Measurements from ENCODE around the gene FKBP11.
"Not testable (repeated sequence)": the region's sequence is repeated elsewhere in the genome, so short reads cannot be mapped to it uniquely, and the experiment has no call there.

Gene FKBP11

GRCh38 chr12:48954841-48955501 is 29.7 kb upstream of the FKBP11 start:
- no peak for DNase-seq

GRCh38 chr12:48954061-48954460 is 28.8 kb upstream of the FKBP11 start:
- DNase-seq: no peak

DNA sequence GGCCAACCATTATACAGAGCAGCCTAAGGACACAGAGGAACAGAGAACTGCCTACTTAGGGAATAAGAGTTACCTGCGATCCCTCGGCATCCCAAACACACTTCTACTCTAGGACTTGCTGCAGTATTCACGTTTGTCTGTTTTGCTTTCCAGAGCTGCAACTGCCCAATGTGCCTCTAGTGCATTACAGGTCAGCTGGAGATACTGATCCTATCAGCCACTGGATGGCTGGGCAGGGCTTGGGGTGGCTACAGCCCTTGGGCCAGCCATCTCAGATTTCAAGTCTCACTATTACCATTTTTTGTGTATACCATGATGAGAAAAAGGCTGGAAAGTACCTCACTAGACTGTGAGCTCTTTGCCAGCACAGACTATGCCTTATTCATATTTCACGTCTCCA is 27.4 kb upstream of the FKBP11 start:
- DNase-seq: no peak

GRCh38 chr12:48947727-48948126 is 22.4 kb upstream of the FKBP11 start:
- DNase-seq: peak; percentile 30

- DNase-seq: no peak
Observed at GRCh38 chr12:48946943-48947342, 21.7 kb upstream of the FKBP11 start.

- peak; percentile 50 for DNase-seq
Observed at GRCh38 chr12:48946205-48946604, 20.9 kb upstream of the FKBP11 start.

DNA sequence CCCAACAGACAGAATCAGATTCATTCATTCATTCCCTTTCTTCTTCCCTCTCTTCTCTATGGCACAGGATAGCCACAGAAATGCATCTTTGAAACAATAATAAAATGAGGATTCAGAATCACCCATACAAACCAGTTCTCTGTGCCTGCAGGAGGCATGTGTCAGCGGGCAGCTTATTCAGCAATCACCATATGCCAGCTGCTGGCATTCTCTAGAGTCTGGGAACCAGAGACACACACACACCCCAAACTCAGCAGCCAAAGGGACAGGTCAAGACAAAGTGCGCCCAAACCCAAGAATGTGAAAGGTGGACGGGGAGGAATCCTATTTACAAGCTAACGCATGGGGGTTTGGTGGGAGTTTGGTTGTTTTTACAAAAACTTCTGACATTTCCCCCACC is 17.9 kb upstream of the FKBP11 start:
- DNase-seq: no peak

GRCh38 chr12:48940181-48940580 is 14.9 kb upstream of the FKBP11 start:
- DNase-seq: no peak

DNA sequence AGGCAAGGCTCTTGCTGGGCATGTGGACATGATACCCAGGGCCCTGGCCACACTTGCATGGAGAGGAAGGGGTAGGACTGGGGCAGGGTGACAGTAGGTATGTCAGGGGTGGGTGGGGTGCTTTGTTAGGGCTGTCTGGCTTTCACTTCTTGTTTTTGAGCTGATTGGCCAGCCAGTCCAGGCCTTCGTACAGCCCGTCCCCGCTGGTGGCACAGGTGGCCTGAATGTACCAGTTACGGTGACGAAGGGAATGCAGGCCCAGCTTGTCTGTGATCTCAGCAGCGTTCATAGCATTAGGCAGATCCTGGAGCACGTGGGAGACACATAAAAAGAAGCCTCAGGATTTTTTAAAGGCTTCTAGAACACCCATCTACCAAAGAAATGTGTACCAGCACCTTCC is 13.5 kb upstream of the FKBP11 start:
- no peak for DNase-seq

- no peak for DNase-seq
Observed at GRCh38 chr12:48937170-48937569, 11.9 kb upstream of the FKBP11 start.

GRCh38 chr12:48936379-48936979 is 11.2 kb upstream of the FKBP11 start:
- DNase-seq: peak; percentile 2

GRCh38 chr12:48934312-48934706 is 9.0 kb upstream of the FKBP11 start:
- DNase-seq: no peak

GRCh38 chr12:48933664-48934311 is 8.5 kb upstream of the FKBP11 start:
- no peak for DNase-seq

GRCh38 chr12:48932878-48933277 is 7.6 kb upstream of the FKBP11 start:
- no peak for DNase-seq

GRCh38 chr12:48930475-48930874 is 5.2 kb upstream of the FKBP11 start:
- DNase-seq: no peak

DNA sequence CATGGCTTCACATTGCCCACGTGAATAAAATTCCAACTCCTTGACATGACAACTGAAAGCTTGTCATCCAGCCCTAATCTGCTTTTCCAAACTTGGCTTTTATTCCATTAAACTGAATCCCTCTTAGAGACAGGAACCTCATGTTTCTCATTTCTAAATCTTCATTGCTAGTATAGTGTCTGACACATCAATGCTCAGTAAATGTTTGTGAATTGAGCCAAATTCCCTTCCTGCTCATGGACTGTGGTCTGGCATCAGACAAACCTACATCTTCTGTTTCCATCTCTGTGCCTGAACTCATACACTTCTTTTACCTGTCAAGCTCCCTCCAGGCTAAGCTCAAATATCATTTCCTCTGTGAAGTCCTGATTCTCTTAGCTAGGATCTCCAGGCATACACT is 4.3 kb upstream of the FKBP11 start:
- no peak for DNase-seq

DNA sequence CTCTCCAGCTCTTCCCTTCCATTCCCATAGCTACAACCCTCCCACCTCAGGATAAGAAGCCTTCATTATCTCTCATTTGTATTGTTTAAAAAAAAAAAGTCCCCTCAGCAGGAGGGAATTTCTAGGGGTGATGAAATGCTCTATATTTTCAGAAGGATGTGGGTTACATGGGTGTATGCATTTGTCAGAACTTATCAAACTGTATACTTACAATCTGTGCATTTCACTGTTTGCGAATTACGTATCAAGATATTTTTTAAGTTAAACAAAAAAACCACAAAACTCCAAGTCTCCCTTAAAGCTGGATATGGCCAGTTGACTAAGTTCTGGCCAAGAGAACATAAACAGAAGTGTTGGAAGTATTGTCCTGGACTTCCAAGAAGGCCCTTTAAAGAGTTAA is 2.0 kb upstream of the FKBP11 start:
- no peak for DNase-seq

DNA sequence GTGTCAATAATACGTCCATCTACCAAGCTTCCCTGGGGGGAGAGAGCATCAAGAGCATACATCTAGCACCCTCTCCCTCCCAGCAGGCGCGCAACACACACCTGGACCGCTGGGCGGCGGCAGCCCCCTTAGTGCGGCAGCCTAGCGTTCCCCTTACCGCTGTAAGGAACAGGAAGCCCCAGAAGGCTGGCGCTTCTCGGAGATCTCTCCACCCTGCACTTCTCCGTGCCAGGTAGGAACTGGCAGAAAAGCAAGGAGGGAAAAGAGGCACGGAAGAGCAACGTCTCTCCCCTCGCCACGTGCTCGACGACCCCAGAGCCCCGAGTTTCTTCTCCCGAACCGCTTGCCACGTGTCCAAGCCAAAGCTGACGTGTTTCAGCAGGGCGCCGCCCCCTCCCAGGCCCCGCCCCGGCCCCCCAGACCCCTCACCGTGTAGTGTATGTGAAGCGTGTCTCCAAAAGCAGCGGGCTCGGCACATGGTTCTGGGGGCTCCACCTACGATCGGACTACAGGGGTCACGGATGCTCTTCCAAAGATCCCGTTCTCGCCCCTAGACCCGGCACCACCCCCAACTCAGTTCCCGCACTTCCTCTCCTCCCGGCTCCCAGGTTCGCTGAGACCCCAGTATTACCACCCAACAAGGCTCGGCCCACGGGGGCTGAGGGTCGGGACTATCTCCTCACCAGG is 532 bp downstream of the FKBP11 start:
- peak; percentile 19 for DNase-seq

- no peak for DNase-seq
Observed at GRCh38 chr12:48923117-48923516, 2.2 kb downstream of the FKBP11 start.

DNA sequence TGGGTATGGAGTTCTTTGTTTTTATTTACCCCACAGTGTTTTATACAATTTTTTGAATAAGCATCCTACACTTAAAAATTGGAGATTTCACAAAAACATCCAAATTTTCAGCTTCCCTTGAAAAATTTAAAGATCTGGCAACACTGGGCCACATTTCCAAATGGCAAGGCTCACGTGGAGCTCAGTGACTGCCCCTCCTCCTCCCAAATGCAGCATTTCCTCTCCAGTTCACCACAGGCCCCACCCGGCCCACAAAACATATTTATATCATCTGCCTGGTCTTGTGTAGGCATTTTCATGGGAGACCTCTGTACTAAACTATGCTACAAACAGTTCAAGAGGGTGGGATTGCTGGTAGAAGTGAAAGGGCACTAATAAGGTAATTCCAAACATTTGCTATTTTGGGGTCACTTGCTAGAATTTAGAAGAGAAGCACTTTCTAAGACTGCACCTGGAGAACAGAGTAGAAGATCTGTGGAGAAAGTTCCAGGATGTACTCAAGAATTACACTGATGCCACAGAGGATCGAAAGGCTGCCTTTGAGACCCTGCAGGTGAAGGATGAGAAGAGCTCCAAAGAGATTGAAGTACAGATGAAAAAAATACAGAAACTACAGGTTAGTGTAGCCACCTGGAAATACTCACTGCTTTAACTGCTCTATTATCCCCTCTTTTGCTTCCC is 7.3 kb downstream of the FKBP11 start:
- DNase-seq: no peak

- DNase-seq: no peak
Observed at GRCh38 chr12:48910196-48910595, 15.1 kb downstream of the FKBP11 start.

GRCh38 chr12:48909698-48910097 is 15.6 kb downstream of the FKBP11 start:
- DNase-seq: not testable (repeated sequence)

DNA sequence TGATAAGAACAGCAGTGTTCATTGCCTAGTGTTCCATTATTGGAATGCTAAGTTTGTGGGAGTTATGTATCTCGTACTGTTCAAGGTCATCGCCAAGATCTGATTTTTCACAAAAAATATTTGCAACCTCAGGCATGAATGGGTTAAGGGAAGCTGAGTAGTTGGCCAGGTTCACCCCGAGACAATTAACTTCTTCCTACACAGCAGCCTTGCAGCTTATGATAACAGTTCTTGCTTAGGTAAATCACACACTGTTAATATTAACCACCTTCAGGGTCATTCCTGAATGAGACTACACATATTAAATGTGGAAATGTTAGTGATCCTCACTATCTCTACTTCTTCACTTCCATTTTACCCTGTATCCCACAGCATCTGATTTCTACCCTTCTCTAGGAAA is 18.0 kb downstream of the FKBP11 start:
- no peak for DNase-seq

Data from DMS153 (cell line).